NCI-H2227 (cell line): ENCODE results near the gene MMP14.
A peak's percentile ranks its signal among the peaks of the same experiment; 100 is the strongest.
"Not testable (repeated sequence)": the region's sequence is repeated elsewhere in the genome, so short reads cannot be mapped to it uniquely, and the experiment has no call there.

Source experiments
- DNase-seq: peaks from one replicate; lab custom pipeline; 2025; ENCODE audit not compliant: unreplicated experiment; lab: John Stamatoyannopoulos, UW

The MMP14 gene

DNA sequence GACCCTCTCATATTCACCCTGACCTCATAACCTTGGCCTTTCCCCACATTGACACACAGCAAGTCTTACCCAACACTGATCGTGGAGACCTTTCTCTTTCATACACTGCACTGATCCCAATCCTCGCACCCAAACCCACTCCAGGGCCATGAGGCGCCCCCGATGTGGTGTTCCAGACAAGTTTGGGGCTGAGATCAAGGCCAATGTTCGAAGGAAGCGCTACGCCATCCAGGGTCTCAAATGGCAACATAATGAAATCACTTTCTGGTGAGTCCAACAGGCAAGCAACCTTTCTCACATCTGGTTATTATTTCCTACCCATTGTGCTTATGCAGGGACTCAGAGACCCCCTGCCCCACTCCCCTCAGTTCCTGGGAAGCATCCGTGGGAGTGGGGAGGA lies 5.4 kb downstream of the MMP14 start:
- no peak for DNase-seq

DNA sequence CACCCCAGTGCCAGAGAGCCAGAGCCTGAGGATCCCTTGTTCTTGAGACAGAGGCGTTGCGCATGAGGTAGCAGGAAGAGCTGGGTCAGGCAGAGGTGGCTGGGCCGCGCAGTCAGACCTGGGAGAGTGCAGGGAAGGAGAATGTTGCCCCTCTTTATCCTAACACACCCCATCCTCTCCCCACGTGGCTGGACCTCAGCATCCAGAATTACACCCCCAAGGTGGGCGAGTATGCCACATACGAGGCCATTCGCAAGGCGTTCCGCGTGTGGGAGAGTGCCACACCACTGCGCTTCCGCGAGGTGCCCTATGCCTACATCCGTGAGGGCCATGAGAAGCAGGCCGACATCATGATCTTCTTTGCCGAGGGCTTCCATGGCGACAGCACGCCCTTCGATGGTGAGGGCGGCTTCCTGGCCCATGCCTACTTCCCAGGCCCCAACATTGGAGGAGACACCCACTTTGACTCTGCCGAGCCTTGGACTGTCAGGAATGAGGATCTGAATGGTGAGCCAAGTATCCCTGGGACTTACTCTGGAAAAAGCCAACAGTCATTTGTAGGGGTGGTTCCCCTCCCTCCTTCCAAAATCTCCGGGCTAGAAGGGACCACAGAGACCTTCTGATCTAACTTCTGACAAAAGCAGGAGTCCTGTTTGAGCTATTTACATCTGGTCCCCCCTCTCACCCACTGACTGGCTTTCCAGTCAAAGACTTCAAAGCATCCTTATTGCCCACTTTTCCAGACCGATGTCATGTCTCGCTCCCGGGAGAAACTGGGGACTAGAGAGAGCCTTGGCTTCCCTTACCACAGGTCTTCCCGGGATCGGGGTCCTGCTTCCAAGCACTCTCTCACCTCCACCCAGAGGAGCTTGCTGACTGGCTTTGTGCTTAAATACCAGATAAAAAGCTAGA lies 6.1 kb downstream of the MMP14 start:
- no peak for DNase-seq

DNA sequence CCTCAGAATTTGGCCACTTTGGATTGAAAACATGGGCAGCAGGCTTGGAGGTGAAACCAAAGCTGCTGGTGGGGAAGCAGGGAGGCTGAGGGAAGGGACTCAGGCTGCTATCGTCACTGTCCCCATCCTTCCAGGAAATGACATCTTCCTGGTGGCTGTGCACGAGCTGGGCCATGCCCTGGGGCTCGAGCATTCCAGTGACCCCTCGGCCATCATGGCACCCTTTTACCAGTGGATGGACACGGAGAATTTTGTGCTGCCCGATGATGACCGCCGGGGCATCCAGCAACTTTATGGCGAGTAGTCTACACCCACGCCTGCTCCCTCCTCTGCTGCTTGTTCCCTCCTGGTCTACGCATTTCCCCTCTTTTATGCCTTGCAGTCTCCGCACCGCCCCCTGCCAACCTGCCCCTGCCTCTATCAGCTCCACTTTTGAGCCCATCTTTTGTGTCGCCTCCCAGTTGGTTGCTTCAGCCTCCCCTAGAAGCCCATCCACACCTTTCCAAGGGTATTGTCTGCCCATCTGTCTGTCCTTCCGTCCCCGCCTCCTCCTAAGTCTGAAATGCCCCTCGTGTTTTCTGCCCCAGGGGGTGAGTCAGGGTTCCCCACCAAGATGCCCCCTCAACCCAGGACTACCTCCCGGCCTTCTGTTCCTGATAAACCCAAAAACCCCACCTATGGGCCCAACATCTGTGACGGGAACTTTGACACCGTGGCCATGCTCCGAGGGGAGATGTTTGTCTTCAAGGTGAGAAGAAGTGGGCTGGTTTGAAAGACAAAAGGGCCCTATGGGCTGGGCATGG lies 6.9 kb downstream of the MMP14 start:
- DNase-seq = no peak

DNA sequence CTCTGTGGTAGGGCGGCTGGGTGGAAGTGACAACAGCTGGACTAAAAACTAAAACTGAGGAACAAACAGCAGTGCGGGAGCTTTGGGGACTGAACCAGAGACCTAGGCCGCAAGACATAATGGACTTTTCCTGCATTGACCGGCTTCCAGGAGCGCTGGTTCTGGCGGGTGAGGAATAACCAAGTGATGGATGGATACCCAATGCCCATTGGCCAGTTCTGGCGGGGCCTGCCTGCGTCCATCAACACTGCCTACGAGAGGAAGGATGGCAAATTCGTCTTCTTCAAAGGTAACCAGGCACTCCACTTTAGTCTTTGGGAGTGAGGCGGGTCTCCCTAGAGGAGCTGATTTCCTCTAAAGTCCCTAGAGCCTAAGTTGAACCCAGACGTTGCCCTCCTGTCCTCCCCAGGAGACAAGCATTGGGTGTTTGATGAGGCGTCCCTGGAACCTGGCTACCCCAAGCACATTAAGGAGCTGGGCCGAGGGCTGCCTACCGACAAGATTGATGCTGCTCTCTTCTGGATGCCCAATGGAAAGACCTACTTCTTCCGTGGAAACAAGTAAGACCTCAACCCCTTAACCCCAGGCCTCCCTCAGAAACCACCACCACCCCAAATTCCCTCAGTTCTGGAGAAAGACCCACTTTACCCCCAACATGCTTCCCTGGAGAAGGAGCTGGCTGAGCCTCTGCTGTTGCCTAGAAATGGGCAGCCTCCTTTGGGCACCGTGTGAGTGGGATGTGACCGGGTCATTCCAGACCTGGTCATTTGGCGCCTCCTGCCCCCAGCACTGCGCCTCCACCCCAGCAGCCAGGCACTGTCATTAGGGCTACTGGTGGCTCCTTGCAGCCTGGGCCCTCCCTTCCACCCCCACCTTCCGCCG lies 8.1 kb downstream of the MMP14 start:
- no peak for DNase-seq

DNA sequence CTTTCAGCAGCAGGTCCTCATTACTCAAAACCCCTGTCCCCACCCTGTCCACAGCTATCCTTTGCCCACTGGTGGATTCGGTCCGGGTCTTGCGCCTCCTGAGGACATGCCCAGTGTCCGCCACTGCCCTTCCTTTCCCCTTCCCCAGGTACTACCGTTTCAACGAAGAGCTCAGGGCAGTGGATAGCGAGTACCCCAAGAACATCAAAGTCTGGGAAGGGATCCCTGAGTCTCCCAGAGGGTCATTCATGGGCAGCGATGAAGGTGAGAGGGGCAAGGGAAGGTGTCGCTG lies 8.7 kb downstream of the MMP14 start:
- DNase-seq = no peak

DNA sequence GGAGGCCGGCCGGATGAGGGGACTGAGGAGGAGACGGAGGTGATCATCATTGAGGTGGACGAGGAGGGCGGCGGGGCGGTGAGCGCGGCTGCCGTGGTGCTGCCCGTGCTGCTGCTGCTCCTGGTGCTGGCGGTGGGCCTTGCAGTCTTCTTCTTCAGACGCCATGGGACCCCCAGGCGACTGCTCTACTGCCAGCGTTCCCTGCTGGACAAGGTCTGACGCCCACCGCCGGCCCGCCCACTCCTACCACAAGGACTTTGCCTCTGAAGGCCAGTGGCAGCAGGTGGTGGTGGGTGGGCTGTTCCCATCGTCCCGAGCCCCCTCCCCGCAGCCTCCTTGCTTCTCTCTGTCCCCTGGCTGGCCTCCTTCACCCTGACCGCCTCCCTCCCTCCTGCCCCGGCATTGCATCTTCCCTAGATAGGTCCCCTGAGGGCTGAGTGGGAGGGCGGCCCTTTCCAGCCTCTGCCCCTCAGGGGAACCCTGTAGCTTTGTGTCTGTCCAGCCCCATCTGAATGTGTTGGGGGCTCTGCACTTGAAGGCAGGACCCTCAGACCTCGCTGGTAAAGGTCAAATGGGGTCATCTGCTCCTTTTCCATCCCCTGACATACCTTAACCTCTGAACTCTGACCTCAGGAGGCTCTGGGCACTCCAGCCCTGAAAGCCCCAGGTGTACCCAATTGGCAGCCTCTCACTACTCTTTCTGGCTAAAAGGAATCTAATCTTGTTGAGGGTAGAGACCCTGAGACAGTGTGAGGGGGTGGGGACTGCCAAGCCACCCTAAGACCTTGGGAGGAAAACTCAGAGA lies 9.6 kb downstream of the MMP14 start:
- DNase-seq = no peak

DNA sequence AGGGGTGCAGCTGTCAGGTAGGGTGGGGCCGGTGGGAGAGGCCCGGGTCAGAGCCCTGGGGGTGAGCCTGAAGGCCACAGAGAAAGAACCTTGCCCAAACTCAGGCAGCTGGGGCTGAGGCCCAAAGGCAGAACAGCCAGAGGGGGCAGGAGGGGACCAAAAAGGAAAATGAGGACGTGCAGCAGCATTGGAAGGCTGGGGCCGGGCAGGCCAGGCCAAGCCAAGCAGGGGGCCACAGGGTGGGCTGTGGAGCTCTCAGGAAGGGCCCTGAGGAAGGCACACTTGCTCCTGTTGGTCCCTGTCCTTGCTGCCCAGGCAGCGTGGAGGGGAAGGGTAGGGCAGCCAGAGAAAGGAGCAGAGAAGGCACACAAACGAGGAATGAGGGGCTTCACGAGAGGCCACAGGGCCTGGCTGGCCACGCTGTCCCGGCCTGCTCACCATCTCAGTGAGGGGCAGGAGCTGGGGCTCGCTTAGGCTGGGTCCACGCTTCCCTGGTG lies 10.5 kb downstream of the MMP14 start:
- no peak for DNase-seq

DNA sequence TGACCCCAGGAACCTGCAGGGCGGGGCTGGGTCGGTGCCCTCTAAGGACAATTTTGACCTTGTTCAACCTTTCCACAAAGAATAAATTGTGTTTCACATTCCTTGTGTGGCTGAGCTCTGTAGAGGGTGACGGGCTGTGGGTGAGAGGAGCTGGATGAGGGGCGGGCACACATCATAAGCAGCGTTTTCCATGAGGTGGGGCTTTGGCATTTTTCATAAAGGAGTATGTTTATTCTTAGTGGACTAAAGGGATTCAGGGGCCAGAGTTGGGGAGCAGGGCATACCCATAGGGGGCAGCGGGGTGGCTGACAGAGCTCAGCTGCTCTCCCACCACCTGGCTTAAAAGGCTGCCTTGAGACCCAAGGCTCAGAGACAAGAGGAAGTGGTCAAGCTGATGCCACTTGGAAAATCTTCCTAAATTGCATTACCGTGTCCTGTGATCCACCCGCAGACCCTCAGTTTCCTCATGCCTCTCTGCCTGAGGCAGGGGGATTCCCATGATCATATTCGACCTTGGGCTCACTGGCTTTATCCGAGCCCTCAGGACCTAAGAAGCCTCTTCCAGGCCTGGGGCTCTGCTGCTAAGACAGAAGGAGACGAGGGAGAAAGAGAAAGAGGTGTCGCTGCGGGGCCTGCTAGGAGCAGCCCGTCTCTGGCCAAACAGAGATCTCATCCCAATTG lies 11.4 kb downstream of the MMP14 start:
- no peak for DNase-seq

DNA sequence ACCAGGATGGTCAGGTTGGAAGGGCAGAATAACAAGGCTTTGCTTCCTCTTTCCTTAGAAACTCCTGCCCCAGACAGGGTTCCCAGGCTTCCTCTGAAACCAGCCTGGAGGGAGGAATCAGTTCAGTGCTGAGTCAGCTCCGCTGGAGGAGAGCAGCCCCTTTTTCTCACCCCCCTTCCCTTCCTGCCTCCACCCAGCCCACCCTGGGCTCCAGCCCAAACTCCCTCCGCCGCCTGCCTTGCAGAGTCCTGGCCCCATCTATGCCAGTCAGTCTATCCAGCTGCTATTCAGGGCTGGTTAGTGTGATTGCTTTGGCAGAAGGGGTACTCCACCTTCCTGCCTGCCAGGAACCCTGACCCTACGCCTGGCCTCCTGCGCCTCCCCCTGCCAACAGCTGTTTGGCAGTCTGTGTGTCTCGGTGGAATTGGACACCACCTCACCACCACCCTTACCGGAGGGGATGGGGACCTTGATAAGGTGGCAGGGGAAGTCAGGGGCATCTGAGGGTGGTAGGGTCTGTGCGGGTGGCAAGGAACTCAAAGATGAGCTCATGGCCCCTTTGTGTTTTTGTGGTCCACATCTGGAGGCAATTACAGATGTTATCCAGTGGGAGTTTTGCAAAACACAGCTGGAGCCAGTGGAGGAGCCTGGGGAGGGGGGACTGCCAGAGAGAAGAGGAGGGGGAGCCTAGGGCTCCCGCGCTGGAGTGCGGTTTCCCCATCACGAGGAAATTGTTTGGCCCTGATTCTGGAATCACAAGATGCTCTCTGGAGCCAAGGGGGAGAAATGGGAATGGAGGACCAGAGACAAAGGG lies 12.2 kb downstream of the MMP14 start:
- no peak for DNase-seq

DNA sequence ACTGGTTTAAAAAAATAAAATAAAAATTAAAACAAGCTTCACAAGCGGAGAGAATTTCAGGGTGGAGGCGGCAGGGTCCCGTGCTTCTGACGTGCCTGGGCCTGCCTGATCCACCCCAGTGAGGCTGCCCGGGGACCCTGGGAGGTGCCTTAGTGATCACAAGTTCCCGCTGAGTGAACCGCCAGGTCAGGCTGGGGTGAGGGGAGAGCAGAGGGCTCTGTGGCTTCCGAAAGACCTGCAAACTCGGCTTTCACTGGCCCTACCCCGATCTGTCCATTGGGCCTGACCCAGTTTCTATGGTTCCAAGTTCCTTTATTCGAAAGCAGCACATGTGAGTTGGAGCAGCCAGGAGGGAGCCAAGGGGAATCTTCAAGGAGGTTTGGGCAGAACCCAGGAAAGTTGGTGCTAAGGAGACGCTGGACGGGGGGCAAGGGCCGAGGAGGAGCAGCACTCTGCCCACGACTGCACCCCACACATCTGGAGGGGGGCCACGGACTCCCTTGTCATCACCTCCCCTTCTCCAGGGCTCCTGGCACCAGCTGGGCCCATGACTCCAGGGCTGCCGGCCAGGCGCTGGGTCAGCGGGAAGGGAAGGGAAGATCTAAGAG lies 12.9 kb downstream of the MMP14 start:
- no peak for DNase-seq

DNA sequence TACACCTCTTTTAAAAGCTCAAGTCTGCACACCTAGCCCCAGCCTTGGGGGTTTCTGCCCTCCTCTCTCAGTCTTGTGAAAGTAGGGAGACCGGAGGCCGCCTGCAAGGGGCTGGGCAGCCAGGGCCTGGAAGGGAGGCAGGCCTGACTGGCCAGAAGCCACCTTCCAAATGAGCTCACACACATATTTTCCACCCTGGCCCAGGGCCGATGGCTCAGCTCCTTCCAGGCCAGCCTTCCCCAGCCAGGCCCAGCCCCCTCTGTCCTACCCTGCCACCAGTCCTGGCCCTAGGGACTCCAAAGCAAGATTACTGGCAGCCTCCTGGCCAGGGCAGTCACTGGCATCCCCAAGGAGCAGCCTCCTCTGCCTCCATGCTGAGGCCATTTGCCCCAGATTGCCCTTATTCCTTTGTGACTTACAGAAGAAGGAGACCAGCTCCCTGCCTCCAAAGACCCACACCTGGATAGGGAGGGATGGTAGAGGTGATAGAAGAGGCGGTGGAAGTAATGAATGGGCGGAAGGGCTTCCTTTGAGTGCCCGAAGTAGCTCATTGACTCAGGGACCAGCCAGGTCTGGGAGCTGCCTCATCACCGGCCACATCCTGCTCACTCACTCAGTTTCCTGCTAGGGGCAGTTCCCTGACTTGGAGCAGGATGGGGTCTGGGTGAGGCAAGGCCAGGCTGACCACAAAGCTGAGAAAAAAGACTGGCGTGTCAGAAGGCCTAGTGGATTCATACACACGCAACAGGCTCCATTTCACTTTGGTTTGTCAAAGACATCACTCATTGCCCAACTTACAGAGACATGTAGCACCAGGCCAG lies 14.8 kb downstream of the MMP14 start:
- no peak for DNase-seq

DNA sequence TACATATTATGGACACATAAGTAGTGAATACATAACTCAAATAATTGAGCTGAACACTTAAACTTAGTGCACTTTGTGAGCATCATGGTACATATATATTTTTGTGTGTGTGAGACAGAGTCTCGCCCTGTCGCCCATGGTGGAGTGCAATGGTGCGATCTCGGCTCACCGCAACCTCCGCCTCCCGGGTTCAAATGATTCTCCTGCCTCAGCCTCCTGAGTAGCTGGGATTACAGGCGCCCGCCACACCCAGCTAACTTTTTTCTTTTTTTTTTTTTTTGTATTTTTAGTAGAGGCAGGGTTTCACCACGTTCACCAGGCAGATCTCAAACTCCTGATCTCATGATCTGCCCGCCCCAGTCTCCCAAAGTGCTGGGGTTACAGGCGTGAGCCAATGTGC lies 15.8 kb downstream of the MMP14 start:
- not testable (repeated sequence) for DNase-seq

DNA sequence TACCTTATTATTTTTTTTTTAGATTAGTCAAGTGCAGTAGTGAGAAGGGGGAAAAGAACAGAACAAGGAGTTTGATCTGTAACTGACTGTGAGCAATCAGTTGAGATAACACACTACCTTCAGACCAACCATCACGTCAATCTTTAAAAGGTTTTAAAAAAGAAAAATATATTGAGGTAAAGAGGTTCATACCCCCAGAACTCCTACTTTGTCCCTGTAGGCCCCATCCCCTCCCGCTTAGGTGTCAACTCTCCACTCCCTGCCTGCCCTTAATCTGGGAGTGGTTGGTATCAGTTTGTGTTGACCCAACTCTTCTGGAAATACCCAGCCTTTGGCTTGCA lies 16.2 kb downstream of the MMP14 start:
- DNase-seq = no peak

DNA sequence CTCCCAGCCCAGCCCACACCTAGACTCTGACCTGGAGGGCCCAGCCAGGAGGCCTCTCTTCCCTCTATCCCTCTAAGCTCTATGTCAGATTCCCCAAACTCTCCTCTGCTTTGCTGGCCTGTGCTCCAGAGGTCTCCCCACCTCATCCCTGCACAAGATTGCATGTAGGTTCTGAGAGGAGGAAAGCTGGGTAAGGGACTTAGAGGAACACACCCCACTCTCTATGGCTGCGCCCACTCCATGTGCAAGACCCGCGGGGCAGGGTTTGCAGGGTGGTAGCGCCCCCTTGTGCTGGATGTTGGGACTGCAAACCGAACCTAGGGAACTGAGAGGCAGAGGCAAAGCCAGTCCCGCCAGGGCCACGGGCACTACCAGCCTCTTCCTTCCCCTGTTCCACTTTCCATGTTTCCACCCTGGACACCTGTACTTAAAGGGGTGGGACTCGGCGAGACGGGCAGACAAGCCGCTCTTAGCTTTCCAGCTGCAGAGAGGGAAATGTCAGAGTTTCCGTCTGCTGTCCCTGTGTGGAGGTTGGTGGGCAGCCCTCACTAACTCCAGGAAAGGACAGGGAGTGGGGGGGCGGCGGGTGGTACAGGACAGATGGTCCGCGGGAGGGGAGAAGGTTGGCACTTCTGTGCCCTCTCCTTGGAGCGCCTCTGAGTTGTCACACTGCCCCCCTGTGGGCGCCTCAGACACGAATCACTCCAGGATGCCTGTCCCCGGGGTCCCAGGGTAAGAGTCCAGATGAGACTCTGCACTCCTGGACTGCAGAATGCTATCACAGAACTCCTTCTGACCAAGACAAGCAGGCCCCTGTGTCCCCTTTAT lies 16.8 kb downstream of the MMP14 start:
- DNase-seq = peak; percentile 91

DNA sequence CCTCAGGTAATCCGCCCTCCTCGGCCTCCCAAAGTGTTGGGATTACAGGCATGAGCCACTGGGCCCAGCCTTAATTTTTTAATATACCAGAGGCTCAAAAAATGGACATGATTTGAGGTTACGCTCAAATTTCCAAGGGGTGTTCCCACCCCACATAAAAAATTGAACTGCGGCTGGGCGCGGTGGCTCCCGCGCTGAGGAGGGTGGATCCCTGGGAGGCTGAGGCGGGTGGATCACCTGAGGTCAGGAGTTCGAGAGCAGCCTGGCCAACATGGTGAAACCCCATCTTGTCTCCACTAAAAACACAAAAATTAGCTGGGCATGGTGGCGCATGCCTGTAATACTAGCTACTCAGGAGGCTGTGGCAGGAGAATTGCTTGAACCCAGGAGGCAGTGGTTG lies 17.9 kb downstream of the MMP14 start:
- DNase-seq = not testable (repeated sequence)

DNA sequence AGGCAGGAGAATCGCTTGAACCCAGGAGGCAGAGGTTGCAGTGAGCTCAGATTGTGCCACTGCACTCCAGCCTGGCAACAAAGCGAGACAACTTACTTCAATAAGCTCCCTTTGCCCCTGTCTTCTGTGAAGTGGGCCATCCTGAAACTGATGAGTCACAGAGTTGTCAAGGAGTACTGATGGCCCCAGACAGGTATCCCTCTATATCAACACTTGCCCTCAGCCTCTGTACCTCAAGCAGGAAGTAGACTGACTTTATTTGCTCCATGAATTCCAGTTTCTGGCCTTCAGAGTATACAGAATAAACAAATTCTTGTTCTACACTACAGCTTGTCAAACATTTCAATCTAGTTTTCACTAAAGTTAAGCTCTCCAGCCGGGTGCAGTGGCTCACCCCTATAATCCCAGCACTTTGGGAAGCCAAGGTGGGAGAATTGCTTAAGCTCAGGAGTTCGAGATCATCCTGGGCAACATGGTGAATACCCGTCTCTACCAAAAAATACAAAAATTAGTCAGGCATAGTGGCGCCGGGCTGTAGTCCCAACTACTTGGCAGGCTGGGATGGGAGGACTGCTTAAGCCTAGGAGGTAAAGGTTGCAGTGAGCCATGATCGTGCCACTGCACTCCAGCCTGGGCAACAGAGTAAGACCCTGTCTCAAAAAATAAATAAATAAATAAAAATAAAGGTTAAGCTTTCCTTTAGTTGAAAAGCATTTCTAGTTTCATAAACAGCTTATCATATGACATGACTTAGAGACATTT lies 18.8 kb downstream of the MMP14 start:
- no peak for DNase-seq
